Ovary (tissue), 3 donors: ENCODE measurements around the gene PSIP1.

ENCODE experiments used
- CTCF ChIP-seq, 3 donors: fragments of 450-650 bp in 2 of 3; fragments of 200-600 bp in 1 of 3; IDR thresholded peaks; one replicate each; pipeline versions ENCODE4 v1.5.1 to v1.8.0; 2016 to 2022; ENCODE audit warnings: antibody characterized with exemption in 3 of 3, mild to moderate bottlenecking in 1 of 3
- POLR2A ChIP-seq: fragments of 450-650 bp; IDR thresholded peaks from one replicate; pipeline ENCODE4 v1.6.1; 2017; ENCODE audit warnings: antibody characterized with exemption, mild to moderate bottlenecking, moderate library complexity
- donor health status: DM: no; HTN: no; CAD: no.

- TF ChIP-seq CTCF (IDR thresholded peaks at IDR 0.05) (no peak), POLR2A (no peak)
These were observed 31.9 kb upstream of the PSIP1 start for GRCh38 chr9:15542624-15543023.
